Activated naive CD8-positive, alpha-beta T cell treated with anti-CD3 and anti-CD28 coated beads, Interleukin-2, amount 50 U/mL, for 16 hours (primary cell): Measurements from ENCODE around the gene TMEM120B.
"Not testable (repeated sequence)": the region's sequence is repeated elsewhere in the genome, so short reads cannot be mapped to it uniquely, and the experiment has no call there.

ENCODE experiments used
- DNase-seq: peaks from one replicate; pipeline ENCODE4 v3.0.0-alpha.2; 2020; ENCODE audit warnings: low read depth, low spot score

TMEM120B gene

DNA sequence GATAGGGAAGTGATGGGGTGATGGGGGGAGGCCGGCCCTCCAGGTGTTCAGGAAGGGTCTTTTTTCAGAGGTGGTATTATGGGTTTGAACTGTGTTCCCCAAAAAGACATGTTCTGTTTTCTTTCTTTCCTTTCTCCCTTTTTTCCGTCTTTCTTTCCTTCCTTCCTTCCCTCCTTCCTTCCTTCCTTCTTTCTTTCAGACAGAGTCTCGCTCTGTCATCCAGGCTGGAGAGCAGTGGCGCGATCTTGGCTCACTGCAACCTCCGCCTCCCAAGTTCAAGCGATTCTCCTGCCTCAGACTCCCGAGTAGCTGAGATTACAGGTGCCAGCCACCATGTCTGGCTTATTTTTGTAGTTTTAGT lies 3.5 kb upstream of the TMEM120B start:
- not testable (repeated sequence) for DNase-seq

DNA sequence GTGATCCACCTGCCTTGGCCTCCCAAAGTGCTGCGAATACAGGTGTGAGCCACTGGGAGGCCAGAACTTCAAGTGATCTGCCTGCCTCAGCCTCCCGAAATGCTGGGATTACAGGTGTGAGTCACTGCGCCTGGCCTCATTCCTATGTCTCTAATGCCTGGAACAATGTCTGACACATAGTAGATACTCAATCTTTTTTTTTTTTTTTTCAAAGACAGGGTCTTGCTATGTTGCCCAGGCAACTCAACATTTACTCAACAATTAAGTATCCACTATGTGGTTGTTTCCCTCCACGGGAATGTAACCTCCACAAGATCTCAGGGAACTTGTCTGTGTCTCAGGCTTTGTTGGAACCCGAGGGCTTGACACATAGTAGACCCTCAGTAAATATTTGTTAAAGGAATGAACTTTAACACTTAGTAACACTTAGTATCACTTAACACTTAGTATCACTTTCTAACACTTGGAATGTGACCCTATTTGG lies 3.0 kb upstream of the TMEM120B start:
- no peak for DNase-seq

DNA sequence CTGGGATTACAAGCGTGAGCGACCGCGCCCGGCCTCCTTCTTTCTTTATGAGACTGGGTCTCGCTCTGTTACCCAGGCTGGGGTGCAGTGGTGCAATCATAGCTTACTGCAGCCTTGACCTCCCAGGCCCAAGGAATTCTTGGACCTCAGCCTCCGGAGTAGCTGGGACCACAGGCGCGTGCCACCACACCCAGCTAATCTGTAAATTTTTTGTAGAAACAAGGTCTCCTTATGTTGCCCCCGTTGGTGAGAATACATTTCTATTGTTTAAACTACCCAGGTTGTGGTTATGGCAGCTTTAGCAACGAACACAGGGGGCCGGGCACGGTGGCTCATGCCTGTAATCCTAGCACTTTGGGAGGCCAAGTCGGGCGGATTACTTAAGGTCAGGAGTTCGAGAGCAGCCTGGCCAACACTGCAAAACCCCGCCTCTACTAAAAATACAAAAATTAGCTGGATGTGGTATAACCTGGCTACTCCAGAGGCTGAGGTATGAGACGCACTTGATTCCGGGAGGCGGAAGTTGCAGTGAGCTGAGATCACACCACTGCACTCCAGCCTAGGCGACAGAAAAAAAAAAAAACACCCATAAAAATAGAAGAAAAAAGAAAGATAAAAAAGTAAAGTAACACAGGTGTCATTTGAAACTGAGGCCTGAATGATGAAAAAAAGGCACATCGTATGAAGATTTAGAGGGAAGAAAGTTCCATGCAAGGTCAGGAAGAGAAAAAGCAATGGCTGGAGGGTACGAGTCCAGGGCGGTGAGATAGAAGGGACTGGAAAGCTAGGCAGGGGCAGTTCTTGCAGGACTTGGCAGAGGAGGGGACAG lies 977 bp upstream of the TMEM120B start:
- DNase-seq, result no peak

DNA sequence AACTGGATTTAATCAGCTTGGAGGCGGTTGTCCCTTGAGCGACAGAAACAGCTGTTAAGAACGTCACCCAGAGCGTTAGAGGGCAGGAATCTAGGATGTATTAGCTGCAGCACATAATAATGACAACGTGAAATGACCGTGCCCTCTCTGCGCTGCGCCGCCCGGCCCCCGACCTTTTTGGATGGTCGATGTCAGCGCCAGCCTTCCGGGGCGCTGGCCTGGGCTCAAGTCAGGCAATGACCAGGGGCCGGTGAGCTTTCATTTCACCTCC lies 427 bp upstream of the TMEM120B start:
- DNase-seq, result no peak

DNA sequence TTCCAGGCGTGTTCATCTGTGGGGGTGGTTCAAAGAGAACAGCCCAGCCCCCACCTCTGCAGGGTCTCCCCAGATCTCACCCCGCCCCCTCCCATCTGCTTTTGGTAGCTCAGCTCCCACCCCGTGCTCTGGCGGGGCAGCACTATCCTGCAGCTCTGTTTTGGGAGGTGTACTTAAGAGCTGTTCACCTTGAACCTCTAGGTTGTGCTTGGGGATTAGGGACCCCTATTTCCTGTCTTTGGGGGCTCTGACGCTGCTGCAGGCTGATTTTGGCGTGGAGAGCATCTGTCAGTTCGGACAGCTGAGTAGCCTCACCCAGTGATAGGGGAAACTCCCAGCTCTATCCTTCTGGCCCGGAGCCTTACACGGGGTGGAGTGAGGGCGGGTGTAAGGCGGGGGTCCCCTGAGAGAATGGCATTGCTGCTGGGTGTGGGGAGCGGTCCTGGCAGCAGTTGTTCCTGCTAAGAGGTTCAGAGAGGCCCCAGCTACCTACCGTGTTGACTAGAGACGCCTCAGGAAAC lies 765 bp downstream of the TMEM120B start:
- DNase-seq, result no peak

DNA sequence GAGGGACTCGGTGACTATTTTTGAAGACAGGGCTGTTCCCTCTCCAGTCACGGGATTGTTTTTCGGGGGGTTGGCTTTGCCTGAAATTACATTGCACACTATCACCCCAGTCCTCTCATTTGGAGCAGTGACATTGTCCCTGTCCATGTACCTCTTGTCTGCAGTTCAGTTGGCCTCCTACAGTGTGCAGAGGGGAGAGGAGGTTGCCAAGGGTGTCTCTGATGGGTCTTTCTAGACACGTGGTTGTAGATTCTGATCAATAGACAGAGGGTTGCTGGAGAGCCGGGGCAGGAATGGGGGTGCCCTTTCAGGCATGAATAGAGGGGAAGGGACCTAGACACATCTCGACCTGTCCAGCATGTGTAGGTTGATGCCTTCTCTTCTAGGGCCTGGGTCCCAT lies 1.2 kb downstream of the TMEM120B start:
- no peak for DNase-seq

DNA sequence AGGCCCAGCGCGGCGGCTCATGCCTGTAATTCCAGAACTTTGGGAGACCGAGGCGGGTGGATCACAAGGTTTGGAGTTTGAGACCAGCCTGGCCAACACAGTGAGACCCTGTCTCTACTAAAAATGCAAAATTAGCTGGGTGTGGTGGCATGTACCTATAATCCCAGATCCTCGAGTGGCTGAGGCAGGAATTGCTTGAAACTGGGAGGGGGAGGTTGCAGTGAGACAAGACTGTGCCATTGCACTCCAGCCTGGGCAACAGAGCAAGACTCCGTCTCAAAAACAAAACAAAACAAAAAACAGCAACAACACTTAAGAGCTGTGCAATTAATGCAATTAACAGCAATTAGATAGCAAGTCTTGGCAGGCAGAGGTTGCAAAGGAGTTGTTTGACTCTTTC lies 2.5 kb downstream of the TMEM120B start:
- not testable (repeated sequence) for DNase-seq

DNA sequence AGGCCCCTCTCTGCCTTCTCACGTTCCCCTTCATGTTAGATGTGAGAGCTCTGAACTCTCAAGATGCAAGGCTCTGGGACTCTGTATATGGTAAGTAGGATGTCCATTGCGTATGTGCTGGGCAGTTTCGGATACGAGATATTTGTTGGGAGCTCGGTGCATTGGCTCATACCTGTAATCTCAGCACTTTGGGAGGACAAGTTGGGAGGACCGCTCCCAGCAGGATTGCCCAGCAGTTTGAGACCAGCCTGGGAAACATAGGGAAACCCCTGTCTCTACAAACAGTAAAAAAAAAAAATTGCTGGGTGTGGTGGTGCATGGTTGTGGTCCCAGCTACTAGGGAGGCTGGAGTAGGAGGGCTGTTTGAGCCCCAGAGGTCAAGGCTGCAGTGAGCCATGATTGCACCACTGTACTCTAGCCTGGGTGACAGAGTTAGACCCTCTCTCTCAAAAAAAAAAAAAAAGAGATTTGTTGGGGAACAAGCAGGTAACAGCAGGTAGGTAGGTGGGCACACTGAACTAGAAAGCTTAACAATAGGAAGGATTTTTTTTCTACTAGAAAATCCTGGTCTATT lies 3.4 kb downstream of the TMEM120B start:
- DNase-seq, result no peak

DNA sequence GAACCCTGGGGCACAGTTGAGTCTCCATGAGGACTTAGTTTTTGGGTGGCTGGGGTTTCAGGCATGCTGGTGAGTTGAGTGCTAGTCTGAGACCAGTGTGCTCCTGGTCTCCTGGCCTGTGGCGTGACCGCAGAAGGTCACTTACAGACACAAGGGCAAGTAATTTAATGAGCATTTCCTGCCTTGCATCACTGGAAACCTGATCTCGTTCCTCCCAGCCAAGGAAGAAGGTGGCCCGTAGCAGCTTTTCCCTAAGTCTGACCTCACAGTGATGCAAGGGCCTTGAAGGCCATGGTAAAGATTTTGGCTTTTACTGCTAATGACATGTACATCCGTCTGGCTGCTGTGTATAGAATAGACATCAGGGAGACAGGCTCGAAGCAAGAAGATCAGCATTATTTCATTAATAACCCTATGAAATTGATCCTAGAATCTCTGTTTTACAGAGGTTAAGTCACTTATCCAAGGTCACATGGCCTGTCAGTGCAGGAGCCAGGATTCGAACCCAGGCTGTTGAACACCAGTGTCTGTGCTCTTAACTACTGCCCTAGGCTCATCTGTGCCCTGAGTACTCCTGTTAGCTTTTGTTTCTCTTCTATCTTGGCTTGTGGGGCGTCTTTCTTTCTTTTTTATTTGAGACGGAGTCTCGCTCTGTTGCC lies 4.6 kb downstream of the TMEM120B start:
- no peak for DNase-seq

DNA sequence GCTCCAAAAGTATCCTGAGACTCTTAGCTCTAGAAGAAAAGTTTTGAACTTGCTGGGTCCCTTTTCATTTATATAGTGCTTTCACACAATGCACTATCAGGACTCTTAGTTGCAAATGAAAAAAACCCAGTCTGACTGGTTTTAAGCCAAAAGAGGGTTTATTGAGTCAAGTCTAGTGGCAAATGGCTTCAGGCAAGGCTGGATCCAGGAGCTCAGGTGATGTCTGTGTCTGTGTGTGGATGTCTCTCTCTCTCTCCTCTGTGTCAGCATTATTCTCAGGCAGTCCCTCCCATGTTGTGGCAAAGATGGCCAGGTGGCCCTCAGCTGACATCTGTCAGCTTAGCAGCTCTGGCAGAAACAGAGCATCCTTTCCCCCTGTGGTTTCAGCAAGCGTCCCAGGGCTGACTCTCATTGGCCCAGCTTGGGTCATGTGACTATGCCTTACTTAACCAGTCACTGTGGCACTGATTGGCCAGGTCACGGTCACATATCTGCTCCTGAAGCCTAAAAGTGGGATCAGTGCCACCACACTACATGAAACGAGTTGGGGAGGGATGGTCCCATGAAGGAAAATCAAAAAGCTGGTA lies 6.2 kb downstream of the TMEM120B start:
- no peak for DNase-seq

DNA sequence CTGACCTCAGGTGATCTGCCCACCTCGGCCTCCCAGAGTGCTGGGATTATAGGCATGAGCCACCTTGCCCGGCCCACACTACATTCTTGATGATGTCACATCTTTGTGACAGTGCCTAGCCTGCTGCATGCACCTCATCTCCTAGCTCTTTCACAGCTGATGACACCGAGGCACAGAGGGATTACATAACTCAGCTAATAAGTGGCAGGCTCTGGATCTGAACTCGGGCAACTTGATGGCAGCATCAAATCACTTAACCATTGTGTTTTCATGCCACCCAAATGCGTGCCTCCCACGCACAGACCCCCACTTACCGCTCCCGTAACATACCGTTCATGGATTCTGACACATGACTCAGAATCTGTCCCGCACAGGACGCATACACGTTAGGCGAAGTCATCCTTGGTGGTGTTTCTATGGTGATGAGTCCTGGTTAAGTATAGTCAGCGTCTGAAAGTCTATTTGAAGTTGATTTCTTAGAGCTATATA lies 7.4 kb downstream of the TMEM120B start:
- no peak for DNase-seq

DNA sequence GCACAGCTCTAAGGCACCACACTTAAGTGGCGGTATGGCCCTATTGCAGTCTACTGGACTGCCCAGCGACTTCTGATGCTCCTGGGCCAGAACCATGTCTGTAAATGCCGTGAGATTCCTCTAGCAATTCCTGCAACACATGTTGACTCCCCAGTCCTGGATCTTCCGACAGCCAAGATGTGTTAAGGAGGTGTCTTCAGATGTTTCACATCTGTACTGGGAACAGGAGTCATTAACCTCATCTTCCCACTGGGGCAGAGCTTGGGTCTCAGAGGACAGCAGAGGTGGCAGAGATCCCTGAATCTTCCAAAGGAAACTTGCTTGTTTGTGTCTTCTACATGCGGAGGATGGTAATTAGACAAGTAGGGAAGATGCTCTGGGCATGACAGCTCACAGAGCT lies 8.2 kb downstream of the TMEM120B start:
- no peak for DNase-seq

DNA sequence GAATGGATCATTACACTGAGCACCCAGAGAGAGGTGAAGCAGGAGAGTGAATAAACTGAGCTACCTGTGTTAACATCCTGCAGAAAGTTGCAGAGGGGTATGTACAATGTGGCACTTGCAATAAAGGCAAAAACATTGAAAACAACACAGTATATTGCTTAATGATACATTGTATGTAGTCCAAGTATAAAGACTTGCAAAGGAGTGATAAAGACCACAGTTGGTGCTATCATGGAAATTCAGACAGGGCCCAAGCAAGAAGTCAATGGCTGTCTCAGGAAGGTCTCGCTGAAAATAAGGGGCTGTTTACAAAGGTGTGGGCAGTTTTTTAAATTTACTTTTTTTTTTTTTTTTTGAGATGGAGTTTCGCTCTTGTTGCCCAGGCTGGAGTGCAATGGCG lies 10.0 kb downstream of the TMEM120B start:
- DNase-seq, result no peak

DNA sequence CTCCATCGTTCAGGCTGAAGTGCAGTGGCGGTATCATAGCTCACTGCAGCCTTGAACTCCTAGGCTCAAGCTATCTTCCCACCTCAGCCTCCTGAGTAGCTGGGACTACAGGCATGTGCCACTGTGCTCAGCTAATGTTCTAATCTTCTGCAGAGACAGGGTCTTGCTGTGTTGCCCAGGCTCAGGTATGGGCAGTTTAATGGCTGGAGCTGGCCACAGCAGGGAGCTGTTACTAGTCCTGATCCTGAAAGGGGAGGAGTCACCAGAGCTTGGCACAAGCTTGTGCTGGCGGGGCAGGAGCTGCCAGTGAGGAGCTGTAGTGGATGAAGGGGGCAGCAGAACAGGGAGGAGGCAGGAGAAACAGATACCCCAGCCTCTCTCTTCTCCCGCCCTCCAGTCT lies 10.6 kb downstream of the TMEM120B start:
- DNase-seq, result no peak

DNA sequence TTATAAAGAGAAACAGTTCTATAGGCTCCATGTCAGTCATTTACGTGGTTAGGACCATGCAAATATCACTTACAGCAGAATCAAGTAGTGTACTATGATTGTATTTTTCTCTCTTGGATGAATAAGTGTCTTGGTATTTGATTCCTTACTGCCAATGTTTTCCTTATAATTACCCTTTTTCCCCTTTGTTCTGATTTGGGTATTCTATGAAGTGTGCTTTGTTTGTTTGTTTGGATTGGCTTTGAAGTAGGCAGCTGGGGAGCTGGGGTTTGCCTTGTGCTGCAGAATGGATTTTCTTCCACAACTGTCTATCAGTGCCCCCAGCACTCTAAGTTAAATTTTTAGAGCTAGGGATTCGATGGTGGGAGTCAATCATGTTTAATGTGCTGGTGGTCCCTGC lies 12.4 kb downstream of the TMEM120B start:
- no peak for DNase-seq

DNA sequence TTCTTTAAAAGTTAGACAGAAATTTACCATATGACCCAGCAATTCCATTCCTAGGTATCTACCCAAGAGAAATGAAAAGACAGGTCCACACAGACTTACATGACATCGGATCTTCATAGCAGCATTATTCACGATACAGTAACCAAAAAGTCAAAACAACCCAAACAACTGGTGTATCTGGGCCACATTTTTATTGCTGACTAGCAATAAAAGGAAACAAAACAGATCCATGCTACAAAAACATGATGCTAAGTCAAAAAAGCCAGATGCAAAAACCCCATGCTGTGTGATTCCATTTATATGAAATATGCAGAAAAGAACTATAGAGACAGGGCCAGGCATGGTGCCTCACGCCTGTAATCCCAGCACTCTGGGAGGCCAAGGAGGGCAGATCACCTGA lies 12.9 kb downstream of the TMEM120B start:
- no peak for DNase-seq

DNA sequence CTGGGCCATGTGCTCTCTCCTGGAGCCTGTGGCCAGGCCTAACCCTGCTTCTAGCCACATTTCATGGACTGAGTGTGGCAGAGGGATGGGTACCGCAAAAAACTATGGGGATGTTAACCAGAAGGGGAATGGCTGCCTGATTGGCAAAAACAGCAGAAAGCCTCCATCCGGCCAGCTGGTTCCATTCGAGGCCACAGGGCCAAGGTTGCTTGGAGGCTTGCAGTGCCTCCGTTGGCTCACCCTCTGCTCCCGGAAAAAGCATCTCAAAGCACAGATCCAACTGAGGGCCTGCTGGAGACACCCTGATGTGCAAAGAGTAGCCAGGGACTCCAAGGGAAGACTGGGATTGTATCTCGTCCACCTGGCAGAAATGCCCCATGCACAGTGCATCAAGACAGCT lies 16.5 kb downstream of the TMEM120B start:
- no peak for DNase-seq

DNA sequence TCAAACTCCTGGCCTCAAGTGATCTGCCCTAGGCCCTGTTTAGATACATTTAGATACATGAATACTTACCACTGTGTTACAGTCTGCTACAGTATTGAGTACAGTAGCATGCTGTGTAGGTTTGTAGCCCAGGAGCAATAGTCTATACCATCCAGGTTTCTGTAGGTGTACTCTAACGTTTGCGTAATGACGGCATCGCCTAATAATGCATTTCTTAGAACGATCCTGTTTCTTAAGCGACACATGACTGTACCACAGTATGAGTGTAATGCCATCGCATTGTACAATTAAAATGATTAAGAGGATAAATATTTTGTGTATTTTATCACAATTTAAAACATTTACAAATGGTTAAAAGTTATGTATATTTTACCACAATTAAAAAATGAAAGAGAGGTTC lies 18.9 kb downstream of the TMEM120B start:
- no peak for DNase-seq

DNA sequence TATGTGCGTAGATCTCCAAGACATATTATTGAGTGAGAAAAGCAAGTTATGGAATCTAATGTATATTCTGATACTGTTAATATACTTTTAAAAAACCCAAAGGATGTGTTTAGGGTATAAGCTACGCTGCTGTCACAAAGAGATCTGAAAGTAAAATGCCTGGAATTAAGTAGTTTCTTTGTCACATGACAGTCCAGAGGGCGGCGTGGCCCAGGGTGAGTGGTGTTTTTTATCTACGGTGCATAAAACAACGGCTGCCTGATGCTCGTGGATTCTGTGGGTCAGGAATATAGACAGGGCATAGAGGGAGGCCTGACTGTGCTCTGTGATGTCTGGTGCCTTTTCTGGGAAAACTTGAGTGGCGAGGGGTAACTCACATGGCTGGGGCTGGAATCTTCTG lies 21.3 kb downstream of the TMEM120B start:
- no peak for DNase-seq

DNA sequence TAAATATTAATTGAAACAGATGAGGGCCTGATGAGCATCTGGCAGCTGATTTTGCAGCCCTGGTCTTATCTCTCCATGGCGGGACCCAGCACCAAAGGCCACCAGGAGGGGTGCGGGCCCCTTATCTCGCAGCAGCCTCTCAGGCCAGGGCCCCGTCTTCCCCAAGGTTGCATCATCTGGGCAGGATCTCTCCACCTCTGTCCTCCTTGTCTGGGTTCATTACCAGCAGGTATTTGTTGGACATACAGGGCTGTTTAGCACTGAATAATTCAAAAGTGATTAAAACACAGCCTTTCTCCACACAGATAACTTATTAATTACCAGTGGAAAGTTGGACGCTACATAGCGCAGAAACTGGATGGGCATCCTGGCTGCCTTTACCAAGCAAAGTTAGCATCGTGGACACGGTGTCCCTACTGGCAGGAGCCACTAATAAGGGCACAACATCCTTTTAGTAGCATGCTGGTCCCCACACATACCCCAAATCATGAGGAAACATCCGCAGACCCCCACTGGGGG lies 25.8 kb downstream of the TMEM120B start:
- no peak for DNase-seq

DNA sequence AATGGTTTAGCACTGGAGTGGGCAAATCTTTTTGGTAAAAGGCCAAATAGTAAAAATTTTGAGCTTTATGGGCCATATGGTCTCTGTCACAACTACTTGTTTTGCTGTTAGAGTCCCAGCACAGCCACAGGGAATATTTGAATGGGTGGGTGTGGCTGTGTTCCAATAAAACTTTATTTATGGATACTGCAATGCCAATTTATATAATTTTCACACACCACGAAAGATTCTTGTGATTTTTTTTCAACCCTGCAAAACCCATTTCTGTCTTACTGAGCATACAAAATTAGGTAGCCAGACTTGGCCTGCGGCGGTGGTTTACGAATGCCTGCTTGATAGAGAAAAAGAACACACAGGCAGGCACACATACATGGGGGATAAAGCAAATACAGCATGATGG lies 28.3 kb downstream of the TMEM120B start:
- DNase-seq, result no peak

DNA sequence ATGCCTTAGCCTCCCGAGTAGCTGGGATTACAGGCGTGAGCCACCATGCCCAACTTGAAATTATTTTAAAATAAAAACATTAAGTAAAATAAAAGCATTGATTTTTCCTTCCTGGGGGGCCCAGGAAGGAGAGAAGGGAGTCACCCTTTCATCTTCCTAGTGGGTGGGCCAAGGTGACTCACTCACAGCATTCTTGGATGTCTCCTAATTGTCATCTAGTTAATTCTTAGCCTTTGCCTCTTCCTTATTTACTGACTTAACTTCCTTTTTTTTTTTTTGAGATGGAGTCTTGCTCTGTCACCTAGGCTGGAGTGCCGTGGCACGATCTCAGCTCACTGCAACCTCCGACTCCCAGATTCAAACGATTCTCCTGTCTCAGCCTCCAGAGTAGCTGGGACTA lies 29.2 kb downstream of the TMEM120B start:
- DNase-seq, result no peak
